DND-41 (cell line): ENCODE data around the gene RNF220.

Experiments
- ATAC-seq: fragments of 200-7000 bp; cut with Tn5 transposase; 3 replicates; pipeline ENCODE4 v1.9.1; 2021; ENCODE audit warnings: low read depth; ENCODE audit not compliant: insufficient read depth
- DNase-seq: peaks from one replicate; pipeline ENCODE4 v3.0.0-alpha.2; 2020
- H2AFZ ChIP-seq: 2 replicates; pipeline ENCODE4 v1.6.0; 2012; ENCODE audit warnings: low read depth, low read length
- H3K27ac ChIP-seq: 2 replicates; pipeline ENCODE4 v1.5.1; 2012; ENCODE audit warnings: low read length, inconsistent platforms
- H3K27me3 ChIP-seq: fragments of 200-600 bp; sonication (generic); 2 replicates; pipeline ENCODE4 v1.6.0; 2012; ENCODE audit warnings: low read length, mild to moderate bottlenecking, inconsistent platforms; ENCODE audit not compliant: insufficient read depth, poor library complexity
- H3K36me3 ChIP-seq: 2 replicates; pipeline ENCODE4 v1.5.1; 2012; ENCODE audit warnings: low read length, inconsistent platforms; ENCODE audit not compliant: insufficient read depth
- H3K4me1 ChIP-seq: 2 replicates; pipeline ENCODE4 v1.5.1; 2012; ENCODE audit warnings: mild to moderate bottlenecking, low read length; ENCODE audit not compliant: insufficient read depth
- H3K4me2 ChIP-seq: 2 replicates; pipeline ENCODE4 v1.6.0; 2012; ENCODE audit warnings: mild to moderate bottlenecking, moderate library complexity, low read length, inconsistent platforms; ENCODE audit not compliant: insufficient read depth
- H3K4me3 ChIP-seq, 2 experiments: fragments of 200-600 bp in 1 of 2; shearing (Covaris generic) in 1 of 2; 2 replicates each; pipeline ENCODE4 v1.5.1; 2012 to 2016; ENCODE audit warnings: inconsistent platforms in 2 of 2, low read length in 2 of 2, mild to moderate bottlenecking in 2 of 2, low read depth in 1 of 2, moderate library complexity in 1 of 2
- H3K79me2 ChIP-seq: 2 replicates; pipeline ENCODE4 v1.6.0; 2012; ENCODE audit warnings: low read length, inconsistent platforms; ENCODE audit not compliant: insufficient read depth
- H3K9ac ChIP-seq: 2 replicates; pipeline ENCODE4 v1.6.0; 2012; ENCODE audit warnings: low read depth, mild to moderate bottlenecking, inconsistent platforms, low read length, moderate library complexity
- H3K9me3 ChIP-seq: 2 replicates; pipeline ENCODE4 v1.5.1; 2012; ENCODE audit warnings: low read length, moderate library complexity, mild to moderate bottlenecking, inconsistent platforms; ENCODE audit not compliant: insufficient read depth, severe bottlenecking
- H4K20me1 ChIP-seq: 2 replicates; pipeline ENCODE4 v1.6.0; 2012; ENCODE audit warnings: low read length; ENCODE audit not compliant: insufficient read depth
- CTCF ChIP-seq: IDR thresholded peaks from 2 replicates; pipeline ENCODE4 v1.5.1; 2012; ENCODE audit warnings: borderline replicate concordance, low read length, moderate library complexity, mild to moderate bottlenecking; ENCODE audit not compliant: poor library complexity, severe bottlenecking; ENCODE audit errors: extremely low read depth
- EZH2 ChIP-seq: IDR thresholded peaks from 3 replicates; pipeline ENCODE4 v1.6.1; 2012; ENCODE audit warnings: borderline replicate concordance, low read depth, mild to moderate bottlenecking, moderate library complexity, low read length, inconsistent platforms; ENCODE audit not compliant: severe bottlenecking

Gene RNF220

GRCh38 chr1:44571712-44572571 lies 166.9 kb downstream of the RNF220 start:
- ATAC-seq: peak; percentile 77

DNA sequence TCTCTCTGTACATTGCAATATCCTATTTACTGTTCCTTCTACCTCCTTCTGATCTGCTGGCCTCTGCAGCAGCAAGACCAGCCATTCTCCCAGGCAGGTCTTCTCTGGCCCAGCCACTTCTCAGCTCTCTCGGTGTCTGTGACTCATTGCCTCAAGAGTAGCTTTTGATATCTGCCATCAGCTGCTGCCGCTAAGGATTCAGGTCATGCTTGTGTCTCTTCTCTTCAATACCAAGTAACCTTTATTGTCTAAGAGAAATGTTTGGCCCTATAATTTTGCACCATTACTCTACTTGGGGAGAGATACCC lies 167.5 kb downstream of the RNF220 start:
- H3K27ac ChIP-seq: no peak overlapping the region
- H3K27me3 ChIP-seq: peaks cover 31% of the 10 kb centered on the region
- H3K79me2 ChIP-seq: no peaks in the 10 kb centered on the region
- no peak overlapping the region for H2AFZ ChIP-seq
- no peaks in the 10 kb centered on the region for H3K36me3 ChIP-seq
- H4K20me1 ChIP-seq: 0 out of 2 replicates have a peak, but pooled peaks cover 3% of the 10 kb centered on the region
- no peaks in the 10 kb centered on the region for H3K4me1 ChIP-seq
- DNase-seq (no peak), ATAC-seq (no peak)
- no peak overlapping the region for H3K4me2 ChIP-seq
- H3K4me3 ChIP-seq: no peak overlapping the region
- no peak for TF ChIP-seq EZH2
- no peak for TF ChIP-seq CTCF
- H3K9me3 ChIP-seq: no peaks in the 10 kb centered on the region
- H3K9ac ChIP-seq: no peak overlapping the region

More at GRCh38 chr1:44571712-44572571, 166.9 kb downstream of the RNF220 start:
- Histone ChIP-seq H3K27me3 (peaks cover 28% of the 10 kb centered on the region), H3K4me3 (no peak overlapping the region), H3K4me2 (no peak overlapping the region), H3K4me1 (no peaks in the 10 kb centered on the region), H3K9ac (no peak overlapping the region), H3K27ac (no peak overlapping the region), H2AFZ (no peak overlapping the region), H3K9me3 (no peaks in the 10 kb centered on the region), H4K20me1 (0 out of 2 replicates have a peak, but pooled peaks cover 3% of the 10 kb centered on the region), H3K79me2 (no peaks in the 10 kb centered on the region), H3K36me3 (no peaks in the 10 kb centered on the region)
- DNase-seq: peak; percentile 17
- TF ChIP-seq CTCF: peak; percentile 72
- TF ChIP-seq EZH2: no peak

DNA sequence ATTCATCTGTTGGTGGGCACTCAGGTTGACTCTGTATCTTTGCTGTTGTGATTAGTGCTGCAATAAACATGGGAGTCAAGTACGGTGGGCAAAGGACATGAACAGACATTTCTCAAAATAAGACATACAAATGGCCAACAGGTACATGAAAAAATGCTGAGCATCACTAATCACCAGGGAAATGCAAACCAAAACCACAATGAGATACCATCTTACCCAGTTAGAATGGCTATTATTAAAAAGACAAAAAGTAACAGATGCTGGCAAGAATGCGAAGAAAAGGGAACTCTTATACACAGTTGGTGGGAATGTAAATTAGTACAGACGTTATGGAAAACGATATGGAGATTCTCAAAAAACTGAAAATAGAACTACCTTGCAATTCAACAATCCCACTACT lies 170.3 kb downstream of the RNF220 start:
- Histone ChIP-seq H3K27ac (no peak overlapping the region), H2AFZ (no peak overlapping the region), H3K9me3 (no peaks in the 10 kb centered on the region), H3K4me3 (no peak overlapping the region), H3K9ac (no peak overlapping the region), H4K20me1 (0 out of 2 replicates have a peak, but pooled peaks cover 3% of the 10 kb centered on the region), H3K27me3 (peaks cover 21% of the 10 kb centered on the region), H3K4me2 (no peak overlapping the region), H3K36me3 (no peaks in the 10 kb centered on the region), H3K79me2 (no peaks in the 10 kb centered on the region), H3K4me1 (no peaks in the 10 kb centered on the region)
- DNase-seq (no peak), ATAC-seq (no peak)
- TF ChIP-seq CTCF (no peak), EZH2 (no peak)
